Measurements from ENCODE around the gene NEU1.

NEU1 gene

GRCh38 chr6:31905041-31905440, 42.4 kb upstream of the NEU1 start:
- Histone ChIP-seq H3K4me1 (ENCODE audit: control insufficient read depth, insufficient read depth, low read depth, low read length) (peaks cover 14% of the 10 kb centered on the region), H3K14ac (ENCODE audit: low read length in 2 of 2) (no peak overlapping the region), H3K4ac (ENCODE audit: low read depth in 1 of 2, low read length in 2 of 2) (no peak overlapping the region), H4K8ac (ENCODE audit: low read length) (no peak overlapping the region), H3K4me2 (ENCODE audit: low read length, poor library complexity, severe bottlenecking) (no peak overlapping the region), H2BK120ac (ENCODE audit: low read depth, low read length) (no peak overlapping the region), H3K36me3 (ENCODE audit: control insufficient read depth in 1 of 2, insufficient read depth in 2 of 2, low read depth in 1 of 2, low read length in 2 of 2) (peaks cover 0 to 9% of the 10 kb centered on the region in 2 experiments), H2BK12ac (ENCODE audit: low read length in 2 of 2) (no peak overlapping the region), H2BK15ac (ENCODE audit: low read depth, poor library complexity, severe bottlenecking) (no peak overlapping the region), H3K9me3 (ENCODE audit: control insufficient read depth, low read length) (no peaks in the 10 kb centered on the region), H3K4me3 (ENCODE audit: insufficient read depth in 1 of 2, low read depth in 1 of 2, low read length in 2 of 2) (no peak overlapping the region), H4K91ac (ENCODE audit: low read length) (no peak overlapping the region), H3K18ac (ENCODE audit: low read depth in 1 of 2, low read length in 2 of 2) (no peak overlapping the region), H3K27ac (ENCODE audit: low read length, poor library complexity, severe bottlenecking) (no peak overlapping the region), H3K9ac (ENCODE audit: low read length) (no peak overlapping the region), H2AFZ (ENCODE audit: low read depth, low read length) (no peak overlapping the region), H3K79me1 (replicated peaks; ENCODE audit: low read length, poor library complexity, severe bottlenecking) (no peaks in the 10 kb centered on the region), H3K27me3 (ENCODE audit: control insufficient read depth in 1 of 2, insufficient read depth in 1 of 2, low read length in 2 of 2) (peaks cover 0 to 15% of the 10 kb centered on the region in 2 experiments), H2BK5ac (ENCODE audit: low read depth, low read length, poor library complexity, severe bottlenecking) (no peak overlapping the region), H2AK5ac (ENCODE audit: low read length, severe bottlenecking) (no peak overlapping the region), H3K23ac (ENCODE audit: low read length in 2 of 2) (peak overlapping the region in 1 of 2 experiments; percentile 31)
- no peak for DNase-seq
- WGBS, result 67% methylated on average over 1 of the region's 1 CpG

GRCh38 chr6:31903957-31904356, 41.3 kb upstream of the NEU1 start:
- H3K27ac ChIP-seq (ENCODE audit: low read length, poor library complexity, severe bottlenecking), result no peak overlapping the region
- no peak overlapping the region for H2BK15ac ChIP-seq (ENCODE audit: low read depth, poor library complexity, severe bottlenecking)
- H4K8ac ChIP-seq (ENCODE audit: low read length), result no peak overlapping the region
- no peak overlapping the region for H3K4me2 ChIP-seq (ENCODE audit: low read length, poor library complexity, severe bottlenecking)
- peaks cover 17% of the 10 kb centered on the region for H3K4me1 ChIP-seq (ENCODE audit: control insufficient read depth, insufficient read depth, low read depth, low read length)
- H3K23ac ChIP-seq (ENCODE audit: low read length in 2 of 2), result no peak overlapping the region
- H2AK5ac ChIP-seq (ENCODE audit: low read length, severe bottlenecking), result no peak overlapping the region
- no peak overlapping the region for H3K14ac ChIP-seq (ENCODE audit: low read length in 2 of 2)
- no peak overlapping the region for H3K4ac ChIP-seq (ENCODE audit: low read depth in 1 of 2, low read length in 2 of 2)
- H3K9ac ChIP-seq (ENCODE audit: low read length), result no peak overlapping the region
- H3K27me3 ChIP-seq (ENCODE audit: control insufficient read depth in 1 of 2, insufficient read depth in 1 of 2, low read length in 2 of 2), result peaks cover 0 to 15% of the 10 kb centered on the region in 2 experiments
- no peak overlapping the region for H2BK12ac ChIP-seq (ENCODE audit: low read length in 2 of 2)
- no peak overlapping the region for H3K18ac ChIP-seq (ENCODE audit: low read depth in 1 of 2, low read length in 2 of 2)
- H3K79me1 ChIP-seq (replicated peaks; ENCODE audit: low read length, poor library complexity, severe bottlenecking), result peaks cover 2% of the 10 kb centered on the region
- no peaks in the 10 kb centered on the region for H3K9me3 ChIP-seq (ENCODE audit: control insufficient read depth, low read length)
- no peak overlapping the region for H3K4me3 ChIP-seq (ENCODE audit: insufficient read depth in 1 of 2, low read depth in 1 of 2, low read length in 2 of 2)
- H2AFZ ChIP-seq (ENCODE audit: low read depth, low read length), result no peak overlapping the region
- no peak overlapping the region for H4K91ac ChIP-seq (ENCODE audit: low read length)
- peak; percentile 24 for DNase-seq
- WGBS, result 70% methylated on average over 2 of the region's 3 CpGs
- no peak overlapping the region for H2BK120ac ChIP-seq (ENCODE audit: low read depth, low read length)
- peaks cover 0 to 13% of the 10 kb centered on the region in 2 experiments for H3K36me3 ChIP-seq (ENCODE audit: control insufficient read depth in 1 of 2, insufficient read depth in 2 of 2, low read depth in 1 of 2, low read length in 2 of 2)
- H2BK5ac ChIP-seq (ENCODE audit: low read depth, low read length, poor library complexity, severe bottlenecking), result no peak overlapping the region

GRCh38 chr6:31901953-31902643, 39.5 kb upstream of the NEU1 start, which contains the start of gene ZBTB12:
Gene ZBTB12 (minus strand): TSS chr6:31902086. CDS start chr6:31901305, 781 bp downstream.
- Histone ChIP-seq H3K4me3 (ENCODE audit: insufficient read depth in 1 of 2, low read depth in 1 of 2, low read length in 2 of 2) (peak within 1 kb of the TSS; percentile 64 to 85), H2BK120ac (ENCODE audit: low read depth, low read length) (peak within 1 kb of the TSS; percentile 90), H3K4me2 (ENCODE audit: low read length, poor library complexity, severe bottlenecking) (peak within 1 kb of the TSS; percentile 77), H2AK5ac (ENCODE audit: low read length, severe bottlenecking) (no peak within 1 kb of the TSS), H3K27ac (ENCODE audit: low read length, poor library complexity, severe bottlenecking) (peak within 1 kb of the TSS; percentile 68), H2BK5ac (ENCODE audit: low read depth, low read length, poor library complexity, severe bottlenecking) (peak within 1 kb of the TSS; percentile 24), H3K79me1 (replicated peaks; ENCODE audit: low read length, poor library complexity, severe bottlenecking) (peaks cover 10% of the 10 kb centered on the region), H2BK12ac (ENCODE audit: low read length in 2 of 2) (peak within 1 kb of the TSS; percentile 61), H3K9me3 (ENCODE audit: control insufficient read depth, low read length) (no peaks in the 10 kb centered on the region), H3K4me1 (ENCODE audit: control insufficient read depth, insufficient read depth, low read depth, low read length) (peaks cover 19% of the 10 kb centered on the region), H3K18ac (ENCODE audit: low read depth in 1 of 2, low read length in 2 of 2) (peak within 1 kb of the TSS; percentile 60 to 96), H3K9ac (ENCODE audit: low read length) (peak within 1 kb of the TSS; percentile 88), H3K36me3 (ENCODE audit: control insufficient read depth in 1 of 2, insufficient read depth in 2 of 2, low read depth in 1 of 2, low read length in 2 of 2) (peaks cover 0 to 13% of the 10 kb centered on the region in 2 experiments), H2AFZ (ENCODE audit: low read depth, low read length) (peak within 1 kb of the TSS; percentile 95), H2BK15ac (ENCODE audit: low read depth, poor library complexity, severe bottlenecking) (peak within 1 kb of the TSS; percentile 41), H3K23ac (ENCODE audit: low read length in 2 of 2) (no peak within 1 kb of the TSS), H4K8ac (ENCODE audit: low read length) (peak within 1 kb of the TSS; percentile 90), H3K27me3 (ENCODE audit: control insufficient read depth in 1 of 2, insufficient read depth in 1 of 2, low read length in 2 of 2) (peaks cover 0 to 15% of the 10 kb centered on the region in 2 experiments), H3K4ac (ENCODE audit: low read depth in 1 of 2, low read length in 2 of 2) (peak within 1 kb of the TSS; percentile 24 to 32), H4K91ac (ENCODE audit: low read length) (peak within 1 kb of the TSS; percentile 85), H3K14ac (ENCODE audit: low read length in 2 of 2) (peak within 1 kb of the TSS in 1 of 2 experiments; percentile 97)
- under 1% methylated on average over 45 of the region's 77 CpGs for WGBS
- DNase-seq, result peak; percentile 98

GRCh38 chr6:31901415-31901952, 38.9 kb upstream of the NEU1 start:
- Histone ChIP-seq H3K9me3 (ENCODE audit: control insufficient read depth, low read length) (no peaks in the 10 kb centered on the region), H2BK15ac (ENCODE audit: low read depth, poor library complexity, severe bottlenecking) (peak overlapping the region; percentile 41), H2AK5ac (ENCODE audit: low read length, severe bottlenecking) (no peak overlapping the region), H3K14ac (ENCODE audit: low read length in 2 of 2) (no peak overlapping the region), H3K23ac (ENCODE audit: low read length in 2 of 2) (no peak overlapping the region), H2BK120ac (ENCODE audit: low read depth, low read length) (peak overlapping the region; percentile 89), H4K8ac (ENCODE audit: low read length) (peak overlapping the region; percentile 90), H2AFZ (ENCODE audit: low read depth, low read length) (no peak overlapping the region), H3K18ac (ENCODE audit: low read depth in 1 of 2, low read length in 2 of 2) (peak overlapping the region; percentile 60 to 63), H3K4me3 (ENCODE audit: insufficient read depth in 1 of 2, low read depth in 1 of 2, low read length in 2 of 2) (peak overlapping the region; percentile 64 to 85), H3K4me2 (ENCODE audit: low read length, poor library complexity, severe bottlenecking) (peak overlapping the region; percentile 71), H3K27ac (ENCODE audit: low read length, poor library complexity, severe bottlenecking) (no peak overlapping the region), H3K4me1 (ENCODE audit: control insufficient read depth, insufficient read depth, low read depth, low read length) (peaks cover 20% of the 10 kb centered on the region), H3K79me1 (replicated peaks; ENCODE audit: low read length, poor library complexity, severe bottlenecking) (peaks cover 11% of the 10 kb centered on the region), H4K91ac (ENCODE audit: low read length) (peak overlapping the region; percentile 85), H3K27me3 (ENCODE audit: control insufficient read depth in 1 of 2, insufficient read depth in 1 of 2, low read length in 2 of 2) (peaks cover 0 to 14% of the 10 kb centered on the region in 2 experiments), H3K4ac (ENCODE audit: low read depth in 1 of 2, low read length in 2 of 2) (peak overlapping the region in 1 of 2 experiments; percentile 32), H3K36me3 (ENCODE audit: control insufficient read depth in 1 of 2, insufficient read depth in 2 of 2, low read depth in 1 of 2, low read length in 2 of 2) (peaks cover 0 to 15% of the 10 kb centered on the region in 2 experiments), H3K9ac (ENCODE audit: low read length) (peak overlapping the region; percentile 88), H2BK12ac (ENCODE audit: low read length in 2 of 2) (no peak overlapping the region), H2BK5ac (ENCODE audit: low read depth, low read length, poor library complexity, severe bottlenecking) (peak overlapping the region; percentile 24)
- peak; percentile 55 for DNase-seq
- 0% methylated on average over 8 of the region's 45 CpGs for WGBS
